ENCODE data around the gene ABAT. TPM values are rescaled to one million over a fixed set of nuclear protein-coding genes. Genes with fewer than 3 reads are reported as not detected.

Gene ABAT
- total and polyA plus RNA-seq, 2 donors from 2014 or later, result 9.6 to 34.0 TPM

GRCh38 chr16:8678068-8678927, 3.9 kb downstream of the ABAT start:
- TF ChIP-seq, protein P1, sequence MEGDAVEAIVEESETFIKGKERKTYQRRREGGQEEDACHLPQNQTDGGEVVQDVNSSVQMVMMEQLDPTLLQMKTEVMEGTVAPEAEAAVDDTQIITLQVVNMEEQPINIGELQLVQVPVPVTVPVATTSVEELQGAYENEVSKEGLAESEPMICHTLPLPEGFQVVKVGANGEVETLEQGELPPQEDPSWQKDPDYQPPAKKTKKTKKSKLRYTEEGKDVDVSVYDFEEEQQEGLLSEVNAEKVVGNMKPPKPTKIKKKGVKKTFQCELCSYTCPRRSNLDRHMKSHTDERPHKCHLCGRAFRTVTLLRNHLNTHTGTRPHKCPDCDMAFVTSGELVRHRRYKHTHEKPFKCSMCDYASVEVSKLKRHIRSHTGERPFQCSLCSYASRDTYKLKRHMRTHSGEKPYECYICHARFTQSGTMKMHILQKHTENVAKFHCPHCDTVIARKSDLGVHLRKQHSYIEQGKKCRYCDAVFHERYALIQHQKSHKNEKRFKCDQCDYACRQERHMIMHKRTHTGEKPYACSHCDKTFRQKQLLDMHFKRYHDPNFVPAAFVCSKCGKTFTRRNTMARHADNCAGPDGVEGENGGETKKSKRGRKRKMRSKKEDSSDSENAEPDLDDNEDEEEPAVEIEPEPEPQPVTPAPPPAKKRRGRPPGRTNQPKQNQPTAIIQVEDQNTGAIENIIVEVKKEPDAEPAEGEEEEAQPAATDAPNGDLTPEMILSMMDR (IDR thresholded peaks at IDR 0.05; ENCODE audit: borderline replicate concordance, extremely low read depth, insufficient read depth), result no peak
- Histone ChIP-seq H3K27ac (ENCODE audit: low read depth in 2 of 2, low read length in 2 of 2) (no peak overlapping the region), H3K4me3 (ENCODE audit: low read length in 3 of 3) (no peak overlapping the region), H3K9ac (ENCODE audit: low read length in 3 of 3) (no peak overlapping the region), H3K27me3 (ENCODE audit: control insufficient read depth, insufficient read depth, low read length) (no peaks in the 10 kb centered on the region), H3K36me3 (ENCODE audit: control insufficient read depth in 2 of 3, insufficient read depth in 3 of 3, low read length in 3 of 3) (no peaks in the 10 kb centered on the region), H3K4me1 (ENCODE audit: control insufficient read depth in 2 of 3, insufficient read depth in 2 of 3, low read depth in 1 of 3, low read length in 3 of 3) (peaks cover 0 to 15% (median 10%) of the 10 kb centered on the region in 3 donors), H3K9me3 (ENCODE audit: control insufficient read depth in 2 of 3, insufficient read depth in 1 of 3, low read length in 3 of 3) (no peaks in the 10 kb centered on the region)
- intact Hi-C loops (cut with DNase I), result no loop called here
- FAIRE-seq (no peak), DNase-seq (no peak)

GRCh38 chr16:8679151-8679550, 4.7 kb downstream of the ABAT start:
- H3K4me1 ChIP-seq (ENCODE audit: control insufficient read depth in 2 of 3, insufficient read depth in 2 of 3, low read depth in 1 of 3, low read length in 3 of 3), result peaks cover 0 to 12% (median 5%) of the 10 kb centered on the region in 3 donors
- intact Hi-C loops (cut with DNase I), result no loop called here

DNA sequence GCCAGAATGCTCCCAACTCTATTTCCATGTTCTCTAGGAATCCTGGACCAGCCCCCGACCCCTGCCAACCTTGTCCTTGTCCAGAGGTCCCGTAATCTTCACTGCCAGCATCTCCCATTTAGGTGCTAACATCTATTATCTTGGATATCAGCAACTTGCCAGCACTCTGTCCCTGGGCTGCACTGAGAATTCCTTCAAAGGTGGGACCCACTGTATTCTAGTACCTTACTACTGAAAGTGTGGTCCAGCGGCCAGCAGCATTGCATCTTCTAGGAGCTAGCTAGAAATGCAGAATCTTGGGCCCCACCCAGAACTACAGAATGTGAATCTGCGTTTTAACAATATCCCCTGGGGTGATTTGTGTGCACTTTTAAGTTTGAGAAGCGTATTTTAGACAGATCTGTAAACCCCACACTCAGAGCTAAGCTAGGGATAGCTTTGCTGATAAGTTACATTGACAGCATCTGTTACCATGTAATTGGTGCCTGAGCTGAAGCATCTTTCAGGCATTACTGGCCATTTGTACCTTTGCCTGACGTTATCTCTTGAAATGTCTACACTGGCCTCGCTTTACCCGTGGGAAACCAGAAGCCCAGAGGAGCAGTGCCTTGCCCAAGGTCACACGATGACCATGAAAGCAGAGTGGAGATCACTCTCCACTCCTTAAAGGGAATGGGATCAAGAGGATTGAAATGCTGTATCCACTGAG, 8.3 kb downstream of the ABAT start:
- DNase-seq (no peak), FAIRE-seq (no peak)
- no peaks in the 10 kb centered on the region for H3K36me3 ChIP-seq (ENCODE audit: control insufficient read depth in 2 of 3, insufficient read depth in 3 of 3, low read length in 3 of 3)
- H3K27ac ChIP-seq (ENCODE audit: low read depth in 2 of 2, low read length in 2 of 2), result no peak overlapping the region
- no peak overlapping the region for H3K9ac ChIP-seq (ENCODE audit: low read length in 3 of 3)
- no peak overlapping the region for H3K4me3 ChIP-seq (ENCODE audit: low read length in 3 of 3)
- TF ChIP-seq, protein P1 (IDR thresholded peaks at IDR 0.05; ENCODE audit: borderline replicate concordance, extremely low read depth, insufficient read depth), result no peak
- intact Hi-C loops (cut with DNase I), result no loop called here
- no peaks in the 10 kb centered on the region for H3K27me3 ChIP-seq (ENCODE audit: control insufficient read depth, insufficient read depth, low read length)
- no peaks in the 10 kb centered on the region for H3K4me1 ChIP-seq (ENCODE audit: control insufficient read depth in 2 of 3, insufficient read depth in 2 of 3, low read depth in 1 of 3, low read length in 3 of 3)
- no peaks in the 10 kb centered on the region for H3K9me3 ChIP-seq (ENCODE audit: control insufficient read depth in 2 of 3, insufficient read depth in 1 of 3, low read length in 3 of 3)

More at GRCh38 chr16:8679151-8679550, 4.7 kb downstream of the ABAT start:
- H3K27ac ChIP-seq (ENCODE audit: low read depth in 2 of 2, low read length in 2 of 2), result no peak overlapping the region
- FAIRE-seq (no peak), DNase-seq (no peak)
- no peaks in the 10 kb centered on the region for H3K36me3 ChIP-seq (ENCODE audit: control insufficient read depth in 2 of 3, insufficient read depth in 3 of 3, low read length in 3 of 3)
- no peak overlapping the region for H3K9ac ChIP-seq (ENCODE audit: low read length in 3 of 3)
- no peaks in the 10 kb centered on the region for H3K27me3 ChIP-seq (ENCODE audit: control insufficient read depth, insufficient read depth, low read length)
- TF ChIP-seq, protein P1 (IDR thresholded peaks at IDR 0.05; ENCODE audit: borderline replicate concordance, extremely low read depth, insufficient read depth), result no peak
- H3K9me3 ChIP-seq (ENCODE audit: control insufficient read depth in 2 of 3, insufficient read depth in 1 of 3, low read length in 3 of 3), result no peaks in the 10 kb centered on the region
- H3K4me3 ChIP-seq (ENCODE audit: low read length in 3 of 3), result no peak overlapping the region
